ENCODE data around the gene ARHGAP42.

- no peak for TF ChIP-seq POLR2A (IDR thresholded peaks at IDR 0.05)
- no peak for TF ChIP-seq CTCF (IDR thresholded peaks at IDR 0.05)
- no peak for TF ChIP-seq POLR2AphosphoS5 (IDR thresholded peaks at IDR 0.05)
Observed at GRCh38 chr11:100889758-100890157, 202.7 kb downstream of the ARHGAP42 start.
